HEK293T (cell line): ENCODE measurements around the gene SNAPC4.
"Not testable (repeated sequence)": the region's sequence is repeated elsewhere in the genome, so short reads cannot be mapped to it uniquely, and the experiment has no call there.

Experiments
- ARNT ChIP-seq: fragments of 450-650 bp; IDR thresholded peaks from 2 replicates; pipeline ENCODE4 v1.6.1; 2017; ENCODE audit warnings: mild to moderate bottlenecking
- BHLHE40 ChIP-seq: fragments of 450-650 bp; IDR thresholded peaks from 2 replicates; pipeline ENCODE4 v1.6.1; 2016; ENCODE audit warnings: mild to moderate bottlenecking, moderate library complexity, borderline replicate concordance
- ELF4 ChIP-seq: fragments of 450-650 bp; IDR thresholded peaks from 2 replicates; pipeline ENCODE4 v1.6.1; 2017; ENCODE audit warnings: antibody characterized with exemption
- FOXA1 ChIP-seq: fragments of 450-650 bp; IDR thresholded peaks from 2 replicates; pipeline ENCODE4 v1.6.1; 2016; ENCODE audit warnings: mild to moderate bottlenecking
- FOXK2 ChIP-seq: fragments of 450-650 bp; IDR thresholded peaks from 2 replicates; pipeline ENCODE4 v1.6.1; 2016; ENCODE audit warnings: mild to moderate bottlenecking
- FOXM1 ChIP-seq: fragments of 450-650 bp; IDR thresholded peaks from 2 replicates; pipeline ENCODE4 v1.6.1; 2017; ENCODE audit warnings: mild to moderate bottlenecking, borderline replicate concordance
- HDGF ChIP-seq: fragments of 450-650 bp; IDR thresholded peaks from 2 replicates; pipeline ENCODE4 v1.6.1; 2017; ENCODE audit warnings: antibody characterized with exemption, borderline replicate concordance
- L3MBTL2 ChIP-seq: fragments of 450-650 bp; conservative IDR thresholded peaks from 2 replicates; pipeline ENCODE4 v1.6.1; 2016; ENCODE audit warnings: mild to moderate bottlenecking
- SP1 ChIP-seq: fragments of 450-650 bp; IDR thresholded peaks from 2 replicates; pipeline ENCODE4 v1.6.1; 2017
- SUZ12 ChIP-seq: fragments of 450-650 bp; IDR thresholded peaks from 2 replicates; pipeline ENCODE4 v1.6.1; 2016; ENCODE audit warnings: mild to moderate bottlenecking
- TARDBP ChIP-seq: fragments of 450-650 bp; IDR thresholded peaks from 2 replicates; pipeline ENCODE4 v1.6.1; 2016
- ZNF384 ChIP-seq: fragments of 450-650 bp; IDR thresholded peaks from 2 replicates; pipeline ENCODE4 v1.6.1; 2016

- TF ChIP-seq FOXM1, SUZ12, TARDBP, SP1, FOXK2, BHLHE40, HDGF, FOXA1, ARNT, L3MBTL2, ZNF384, ELF4: not testable (repeated sequence)
These were observed 25.4 kb upstream of the SNAPC4 start for GRCh38 chr9:136425367-136425766.
